ENCODE data around the gene GDPD4.

The GDPD4 gene

DNA sequence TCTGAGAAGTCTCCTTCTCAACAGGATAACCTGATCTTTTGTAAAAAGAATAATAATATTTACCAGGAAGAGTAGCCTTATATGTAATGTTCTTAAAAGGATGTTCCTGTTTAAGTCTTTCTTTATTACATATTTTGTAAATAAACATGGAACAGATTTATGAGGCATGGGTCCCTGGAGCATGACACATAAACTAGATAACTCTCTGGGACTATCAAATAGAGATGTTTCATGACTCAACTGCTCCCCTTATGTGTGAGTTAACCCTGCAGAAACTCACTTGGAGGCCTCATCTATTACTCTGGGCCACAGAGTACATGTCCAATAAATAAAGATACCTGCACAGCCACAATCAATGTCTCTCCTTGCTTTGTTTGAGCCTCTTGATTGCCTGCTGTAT is 64.6 kb downstream of the GDPD4 start:
- TF ChIP-seq POLR2A (IDR thresholded peaks at IDR 0.05; ENCODE audit: low read depth, low read length), result no peak
- FAIRE-seq, result no peak

DNA sequence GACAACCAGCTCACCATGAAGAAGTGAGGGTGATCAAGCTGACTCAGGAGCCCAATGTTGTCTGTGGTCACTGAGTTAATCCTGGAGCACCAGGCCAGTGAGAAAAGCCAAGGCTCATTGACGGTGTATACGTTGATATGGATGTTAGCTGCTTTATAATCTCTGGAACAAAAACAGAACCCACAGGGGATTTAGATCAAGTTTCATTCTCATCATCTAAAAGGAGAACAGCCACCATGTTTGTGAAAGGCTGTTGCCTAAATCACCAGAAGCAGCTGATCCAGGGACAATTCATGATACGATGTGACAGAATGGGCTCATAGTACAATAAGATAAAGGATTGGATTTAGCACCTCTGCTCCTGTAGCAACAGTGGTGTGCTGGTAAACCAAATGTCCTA is 68.5 kb downstream of the GDPD4 start:
- DNase-seq (ENCODE audit: insufficient read length, low spot score) (no peak), FAIRE-seq (no peak)
- TF ChIP-seq POLR2A (IDR thresholded peaks at IDR 0.05; ENCODE audit: low read depth, low read length), result no peak

More for the DNA sequence above, 64.6 kb downstream of the GDPD4 start:
- no peak for DNase-seq (ENCODE audit: insufficient read length, low spot score)

DNA sequence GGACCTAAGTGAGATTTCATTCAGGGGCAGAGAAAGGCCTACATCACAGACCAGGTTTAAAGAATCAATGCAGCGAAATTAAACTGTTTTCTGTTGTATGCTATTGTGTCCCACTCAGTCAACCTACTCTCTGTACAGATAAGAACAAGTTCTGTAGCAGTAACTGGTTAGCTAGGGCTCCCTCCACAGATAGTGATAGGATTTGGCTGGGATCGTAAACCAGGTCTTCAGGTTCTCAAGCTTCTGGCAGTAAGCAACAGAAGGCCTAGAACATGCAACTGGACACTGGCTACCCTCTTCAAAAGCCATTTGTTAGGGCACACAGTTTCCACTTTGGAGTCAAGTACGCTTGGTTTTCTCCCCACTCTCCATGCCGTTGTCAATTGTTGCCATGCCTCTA is 69.2 kb downstream of the GDPD4 start:
- no peak for FAIRE-seq
- no peak for DNase-seq (ENCODE audit: insufficient read length, low spot score)
- no peak for TF ChIP-seq POLR2A (IDR thresholded peaks at IDR 0.05; ENCODE audit: low read depth, low read length)

DNA sequence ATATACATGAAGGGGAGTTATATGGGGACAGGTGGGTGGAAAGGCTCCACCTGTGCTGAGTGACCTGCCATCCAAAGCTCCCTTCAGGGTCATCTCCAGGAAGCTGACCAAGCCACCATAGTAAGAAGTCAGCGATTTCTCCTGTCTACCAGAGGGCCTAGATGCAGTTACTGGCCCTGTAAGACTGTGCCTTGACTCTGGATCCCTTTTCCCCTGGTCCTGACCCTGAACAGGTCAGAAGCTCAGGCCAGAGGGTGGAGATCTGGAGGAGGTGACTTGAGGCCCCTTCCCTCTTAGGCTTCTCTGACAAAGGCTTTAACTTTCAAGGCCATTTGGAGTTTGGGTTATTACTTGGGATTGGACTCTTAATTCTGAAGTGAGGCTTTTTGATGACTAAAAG is 69.7 kb downstream of the GDPD4 start:
- FAIRE-seq, result no peak
- DNase-seq (ENCODE audit: insufficient read length, low spot score), result no peak
- TF ChIP-seq POLR2A (IDR thresholded peaks at IDR 0.05; ENCODE audit: low read depth, low read length), result no peak

DNA sequence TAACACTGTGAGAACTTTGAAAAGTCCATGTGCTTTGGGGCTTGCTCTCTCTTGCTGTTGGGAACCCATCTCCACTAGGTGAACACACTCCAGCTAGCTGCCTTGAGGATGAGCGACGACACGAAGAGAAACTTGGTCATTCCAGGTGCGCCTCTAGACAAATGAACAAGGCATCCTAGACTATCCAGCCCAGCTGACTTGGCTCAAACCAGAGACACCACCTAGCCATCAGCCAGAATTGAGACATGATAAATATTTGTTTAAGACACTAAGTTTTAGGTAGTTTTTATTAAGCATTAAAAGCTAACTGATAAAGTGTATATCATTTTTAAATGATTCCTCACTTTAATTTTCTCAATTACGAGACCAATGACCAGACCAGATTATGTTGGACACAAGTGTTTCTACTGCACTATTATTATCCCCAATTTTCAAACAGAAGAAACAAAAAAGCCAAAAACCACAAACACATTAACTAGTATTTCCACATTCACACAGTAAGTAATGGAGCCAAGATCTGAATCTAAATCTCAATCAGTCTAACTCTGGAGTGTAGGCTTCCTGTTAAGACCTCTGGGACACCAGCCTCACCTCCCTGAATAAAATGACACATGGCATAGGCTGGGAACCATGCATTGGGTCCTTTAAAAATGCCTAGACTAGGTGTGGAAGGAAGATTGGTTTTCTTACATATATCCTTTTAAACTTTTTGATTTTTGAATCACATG is 70.4 kb downstream of the GDPD4 start:
- DNase-seq (ENCODE audit: insufficient read length, low spot score) (no peak), FAIRE-seq (no peak)
- no peak for TF ChIP-seq POLR2A (IDR thresholded peaks at IDR 0.05; ENCODE audit: low read depth, low read length)

DNA sequence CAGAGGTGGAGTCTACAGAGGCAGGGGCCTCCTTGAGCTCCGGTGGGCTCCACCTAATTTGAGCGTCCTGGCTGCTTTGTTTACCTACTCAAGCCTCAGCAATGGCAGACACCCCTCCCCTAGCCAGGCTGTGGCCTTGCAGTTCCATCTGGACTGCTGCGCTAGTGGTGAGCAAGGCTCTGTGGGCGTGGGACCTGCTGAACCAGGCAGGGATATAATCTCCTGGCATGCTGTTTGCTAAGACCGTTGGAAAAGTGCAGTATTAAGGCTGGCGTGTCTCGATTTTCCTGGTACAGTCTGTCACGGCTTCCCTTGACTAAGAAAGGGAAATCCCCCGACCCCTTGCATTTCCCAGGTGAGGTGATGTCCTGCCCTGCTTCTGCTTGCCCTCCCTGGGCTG is 77.7 kb downstream of the GDPD4 start:
- no peak for FAIRE-seq
- TF ChIP-seq POLR2A (IDR thresholded peaks at IDR 0.05; ENCODE audit: low read depth, low read length), result no peak
- DNase-seq (ENCODE audit: insufficient read length, low spot score), result no peak

DNA sequence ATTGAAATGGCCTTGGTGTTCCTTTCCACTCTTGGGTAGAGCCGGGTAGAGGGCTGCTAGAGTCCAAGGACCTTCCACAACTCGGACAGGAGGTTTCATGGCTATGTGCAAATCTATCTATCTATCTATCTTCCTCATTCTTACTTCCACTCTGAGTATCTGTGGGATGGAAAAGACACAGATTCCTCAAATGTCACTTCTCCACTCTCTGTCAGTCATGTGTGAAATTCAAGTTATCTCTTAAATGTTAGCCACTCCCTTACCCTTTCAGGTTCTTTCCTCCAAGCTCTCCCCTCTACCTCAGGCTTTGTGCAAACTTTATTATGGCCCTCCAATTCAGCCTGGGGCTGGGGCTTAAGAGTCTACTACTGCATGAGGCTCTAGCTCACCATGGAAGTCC is 84.3 kb downstream of the GDPD4 start:
- FAIRE-seq (no peak), DNase-seq (ENCODE audit: insufficient read length, low spot score) (no peak)
- no peak for TF ChIP-seq POLR2A (IDR thresholded peaks at IDR 0.05; ENCODE audit: low read depth, low read length)

DNA sequence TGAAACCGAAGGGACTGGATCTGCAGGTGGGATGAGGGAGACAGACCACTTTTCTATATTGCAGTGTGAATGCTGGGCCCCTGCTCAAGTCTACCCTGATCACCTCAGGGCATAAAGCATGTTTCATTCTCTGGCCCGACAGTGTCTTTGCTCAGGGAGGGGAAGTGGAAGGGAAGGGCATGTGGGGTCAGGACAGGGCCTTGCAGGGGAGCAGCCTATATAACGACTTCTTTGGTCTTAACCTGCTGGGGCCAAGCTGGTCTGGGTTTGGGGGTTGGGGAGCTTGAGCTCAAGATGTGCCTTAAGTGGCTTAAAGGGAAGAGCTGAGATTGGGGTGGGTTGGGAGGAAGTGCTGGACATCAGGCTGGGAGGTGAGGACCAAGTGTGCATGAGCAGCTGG is 86.4 kb downstream of the GDPD4 start:
- FAIRE-seq (no peak), DNase-seq (ENCODE audit: insufficient read length, low spot score) (no peak)
- TF ChIP-seq POLR2A (IDR thresholded peaks at IDR 0.05; ENCODE audit: low read depth, low read length), result no peak

DNA sequence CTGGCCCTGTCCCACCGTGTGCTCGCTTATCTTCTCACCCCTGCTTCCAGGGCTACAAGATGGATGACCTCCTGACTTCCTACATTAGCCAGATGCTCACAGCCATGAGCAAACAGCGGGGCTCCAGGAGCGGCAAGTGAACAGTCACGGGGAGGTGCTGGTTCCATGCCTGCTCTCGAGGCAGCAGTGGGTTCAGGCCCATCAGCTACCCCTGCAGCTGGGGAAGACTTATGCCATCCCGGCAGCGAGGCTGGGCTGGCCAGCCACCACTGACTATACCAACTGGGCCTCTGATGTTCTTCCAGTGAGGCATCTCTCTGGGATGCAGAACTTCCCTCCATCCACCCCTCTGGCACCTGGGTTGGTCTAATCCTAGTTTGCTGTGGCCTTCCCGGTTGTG is 86.9 kb downstream of the GDPD4 start:
- no peak for TF ChIP-seq POLR2A (IDR thresholded peaks at IDR 0.05; ENCODE audit: low read depth, low read length)
- no peak for DNase-seq (ENCODE audit: insufficient read length, low spot score)
- no peak for FAIRE-seq

DNA sequence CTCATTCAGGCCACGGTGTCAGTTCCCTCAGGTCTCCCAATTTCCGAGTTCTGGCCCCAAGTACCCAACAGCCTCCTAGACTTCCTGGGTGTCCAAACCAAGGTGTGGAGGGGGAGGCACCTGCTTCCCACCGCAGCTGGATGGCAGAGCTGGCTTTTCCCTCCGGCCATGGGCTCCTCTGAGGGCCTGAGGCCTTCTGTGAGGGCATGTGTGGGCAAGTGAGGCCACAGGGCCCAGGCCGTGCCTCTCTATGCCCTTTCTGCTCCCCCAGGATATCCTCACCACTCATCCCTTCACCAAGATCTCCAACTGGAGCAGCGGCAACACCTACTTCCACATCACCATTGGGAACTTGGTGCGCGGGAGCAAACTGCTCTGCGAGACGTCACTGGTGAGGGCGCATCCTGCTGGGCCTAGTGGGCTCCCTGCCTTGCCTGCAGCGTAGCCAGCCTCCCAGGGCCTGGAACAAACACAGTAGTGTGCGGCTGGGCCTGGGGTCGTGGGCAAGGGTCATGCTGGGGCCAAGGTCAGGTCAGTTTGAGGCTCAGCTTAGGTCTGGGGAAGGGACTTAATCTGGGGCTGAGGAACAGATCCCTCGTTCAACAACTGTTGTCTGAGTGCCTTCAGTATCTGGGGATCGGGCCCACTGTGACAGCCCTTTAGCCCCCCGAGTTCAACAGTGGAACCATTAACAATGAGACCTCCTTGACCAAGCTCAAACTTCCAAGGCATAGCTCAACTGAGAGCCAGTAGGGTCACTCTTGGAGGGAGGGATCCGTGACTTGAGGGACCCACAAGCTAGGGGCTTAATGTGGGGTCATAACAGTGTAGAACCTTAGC is 87.7 kb downstream of the GDPD4 start:
- no peak for DNase-seq (ENCODE audit: insufficient read length, low spot score)
- no peak for TF ChIP-seq POLR2A (IDR thresholded peaks at IDR 0.05; ENCODE audit: low read depth, low read length)
- no peak for FAIRE-seq

DNA sequence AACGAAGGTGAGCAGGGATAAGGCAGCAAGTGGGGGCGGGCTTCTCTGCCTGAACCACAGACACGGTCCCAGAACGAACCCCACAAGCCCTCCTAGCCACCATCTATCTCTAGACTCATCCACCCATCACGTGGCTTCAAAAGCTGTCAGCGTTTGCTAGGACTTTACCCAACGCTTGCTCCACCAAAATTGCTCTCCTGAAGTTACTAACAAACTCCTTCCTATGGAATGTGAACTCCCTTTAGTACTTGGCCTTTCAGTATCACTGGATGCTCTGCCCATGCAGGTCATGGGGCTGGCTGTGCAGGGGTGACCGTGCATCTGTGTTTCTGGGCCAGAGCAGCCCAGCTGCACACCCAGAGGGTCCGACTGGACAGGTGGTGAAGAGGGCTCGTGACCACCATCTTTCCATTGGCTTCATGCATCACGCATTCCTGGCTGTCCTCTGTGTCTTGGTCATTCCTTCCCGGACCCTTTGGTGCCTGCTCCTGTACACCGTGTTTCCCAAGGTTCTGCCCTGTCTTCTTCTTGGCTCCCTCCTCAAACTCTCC is 88.4 kb downstream of the GDPD4 start:
- no peak for TF ChIP-seq POLR2A (IDR thresholded peaks at IDR 0.05; ENCODE audit: low read depth, low read length)
- DNase-seq (ENCODE audit: insufficient read length, low spot score) (no peak), FAIRE-seq (no peak)

DNA sequence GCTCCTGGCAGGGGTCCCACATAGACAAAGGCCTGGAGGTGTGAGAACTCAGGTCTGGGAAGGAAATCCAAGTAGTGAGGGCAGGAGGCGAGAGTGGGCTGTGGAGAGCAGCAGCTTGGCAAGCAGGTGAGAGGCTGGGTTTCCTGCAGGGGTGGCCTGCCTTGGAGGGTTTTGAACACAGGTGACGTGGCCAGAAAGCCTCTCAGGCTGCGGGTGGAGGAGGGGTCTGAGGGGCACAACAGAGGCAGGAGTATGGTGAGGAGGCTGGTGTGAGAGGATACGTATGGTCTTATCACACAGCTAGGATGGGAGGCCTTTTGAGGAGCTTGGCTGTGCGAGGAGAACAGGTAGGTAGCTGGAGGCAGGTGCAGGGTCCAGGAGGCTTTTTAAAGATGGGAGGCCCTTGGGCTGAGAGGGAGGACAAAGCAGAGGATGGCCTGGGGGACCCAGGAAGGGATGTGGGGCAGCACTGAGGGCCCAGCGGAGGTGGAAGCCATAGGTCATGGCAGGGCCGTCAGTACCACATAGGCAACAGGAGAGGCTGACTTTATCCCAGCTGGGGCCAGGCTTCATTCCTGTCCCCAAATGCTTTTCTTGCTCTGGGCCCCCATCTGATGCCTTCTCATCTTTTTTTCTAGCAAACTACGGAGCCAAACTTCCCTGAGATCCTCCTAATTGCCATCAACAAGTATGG is 89.0 kb downstream of the GDPD4 start:
- DNase-seq (ENCODE audit: insufficient read length, low spot score), result no peak
- FAIRE-seq, result no peak
- no peak for TF ChIP-seq POLR2A (IDR thresholded peaks at IDR 0.05; ENCODE audit: low read depth, low read length)

DNA sequence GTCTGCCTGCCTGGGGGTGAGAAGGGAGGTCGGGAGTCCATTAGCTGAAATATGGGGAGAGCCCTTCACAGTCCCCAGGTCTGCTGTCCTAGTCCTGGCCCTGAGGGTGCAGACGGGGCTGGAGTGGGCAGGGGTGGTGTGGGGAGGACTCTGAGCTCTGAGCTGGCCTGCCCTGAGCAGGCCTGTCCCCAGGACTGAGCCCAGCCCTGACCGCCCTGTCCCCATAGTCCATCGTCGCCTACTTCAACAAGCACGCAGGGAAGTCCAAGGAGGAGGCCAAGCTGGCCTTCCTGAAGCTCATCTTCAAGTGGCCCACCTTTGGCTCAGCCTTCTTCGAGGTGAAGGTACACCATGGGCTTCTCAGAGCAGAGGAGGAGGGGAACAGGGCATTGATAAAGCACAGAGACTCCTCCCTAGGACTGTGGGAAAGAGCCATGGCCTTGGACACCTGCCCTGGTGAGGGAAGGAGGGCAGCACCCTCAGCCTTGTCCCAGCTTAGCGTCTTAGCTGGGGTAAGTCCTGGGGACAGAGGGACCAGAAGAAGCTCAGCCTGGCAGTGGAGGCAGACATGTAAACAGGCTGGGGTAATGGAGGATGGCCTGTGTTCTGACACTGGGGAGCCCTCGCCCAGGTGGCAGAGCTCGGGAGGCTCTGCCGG is 89.8 kb downstream of the GDPD4 start:
- FAIRE-seq, result no peak
- DNase-seq (ENCODE audit: insufficient read length, low spot score), result no peak
- TF ChIP-seq POLR2A (IDR thresholded peaks at IDR 0.05; ENCODE audit: low read depth, low read length), result no peak

DNA sequence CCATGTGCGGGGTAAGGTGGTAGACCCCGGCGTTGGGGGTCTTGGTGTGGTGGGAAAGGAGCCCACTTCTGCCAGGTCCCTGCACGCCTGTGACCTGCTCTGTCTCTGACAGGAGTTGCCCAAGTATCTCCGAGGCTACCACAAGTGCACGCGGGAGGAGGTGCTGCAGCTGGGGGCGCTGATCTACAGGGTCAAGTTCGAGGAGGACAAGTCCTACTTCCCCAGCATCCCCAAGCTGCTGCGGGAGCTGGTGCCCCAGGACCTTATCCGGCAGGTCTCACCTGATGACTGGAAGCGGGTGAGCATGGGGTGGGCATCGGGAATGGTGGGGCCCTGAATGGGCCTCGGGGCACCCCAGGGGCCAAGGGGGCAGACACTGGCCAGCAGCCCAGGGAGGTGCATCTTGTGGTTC is 90.4 kb downstream of the GDPD4 start:
- no peak for DNase-seq (ENCODE audit: insufficient read length, low spot score)
- FAIRE-seq, result no peak
- TF ChIP-seq POLR2A (IDR thresholded peaks at IDR 0.05; ENCODE audit: low read depth, low read length), result no peak
